ENCODE data around the gene ASB9. TPM values are rescaled to one million over a fixed set of nuclear protein-coding genes. Genes with fewer than 3 reads are reported as not detected.
"Not testable (repeated sequence)": the region's sequence is repeated elsewhere in the genome, so short reads cannot be mapped to it uniquely, and the experiment has no call there.

ASB9 gene
- total RNA-seq, 1 donor from 2014 or later, result 0.46 TPM

DNA sequence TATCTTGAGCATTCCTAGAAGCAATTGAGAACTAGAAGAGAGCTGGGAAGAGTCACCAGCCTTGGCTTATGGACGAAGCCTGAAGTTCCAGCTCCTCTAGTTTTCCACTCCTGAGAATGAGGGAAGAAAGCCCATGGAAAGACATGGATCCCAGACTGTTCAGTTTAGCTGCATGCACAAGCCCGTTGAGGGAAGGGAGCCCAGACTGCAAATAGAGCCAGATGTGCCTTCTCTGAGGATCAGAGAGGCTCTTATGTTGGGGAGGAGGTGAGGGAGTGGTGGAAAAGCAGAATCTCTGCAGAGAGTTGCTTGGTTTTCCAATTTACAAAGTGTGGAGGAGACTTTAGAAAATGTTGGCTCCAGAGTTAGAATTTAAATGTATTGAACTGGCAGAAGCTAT lies 69.0 kb downstream of the ASB9 start:
- DNase-seq (ENCODE audit: low spot score), result no peak
- intact Hi-C loops (cut with DNase I), result no loop called here

DNA sequence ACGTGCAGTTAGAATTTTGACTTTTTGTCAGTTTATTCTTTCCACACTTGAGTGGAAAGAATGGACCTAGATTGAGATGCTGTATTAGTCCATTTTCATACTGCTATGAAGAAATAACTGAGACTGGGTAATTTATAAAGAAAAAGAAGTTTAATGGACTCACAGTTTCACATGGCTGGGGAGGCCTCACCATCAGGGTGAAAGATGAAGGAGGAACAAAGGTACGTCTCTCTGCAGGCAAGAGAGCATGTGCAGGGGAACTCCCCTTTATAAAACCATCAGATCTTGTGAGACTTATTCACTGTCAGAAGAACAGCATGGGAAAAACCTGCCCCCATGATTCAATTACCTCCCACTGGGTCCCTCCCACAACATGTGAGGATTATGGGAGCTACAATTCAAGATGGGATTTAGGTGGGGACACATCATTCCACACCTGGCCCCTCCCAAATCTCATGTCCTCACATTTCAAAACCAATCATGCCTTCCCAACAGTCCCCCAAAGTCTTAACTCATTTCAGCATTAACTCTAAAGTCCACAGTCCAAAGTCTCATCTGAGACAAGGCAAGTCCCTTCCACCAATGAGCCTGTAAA lies 71.2 kb downstream of the ASB9 start:
- DNase-seq (ENCODE audit: low spot score); intact Hi-C loops (cut with DNase I): not testable (repeated sequence)

DNA sequence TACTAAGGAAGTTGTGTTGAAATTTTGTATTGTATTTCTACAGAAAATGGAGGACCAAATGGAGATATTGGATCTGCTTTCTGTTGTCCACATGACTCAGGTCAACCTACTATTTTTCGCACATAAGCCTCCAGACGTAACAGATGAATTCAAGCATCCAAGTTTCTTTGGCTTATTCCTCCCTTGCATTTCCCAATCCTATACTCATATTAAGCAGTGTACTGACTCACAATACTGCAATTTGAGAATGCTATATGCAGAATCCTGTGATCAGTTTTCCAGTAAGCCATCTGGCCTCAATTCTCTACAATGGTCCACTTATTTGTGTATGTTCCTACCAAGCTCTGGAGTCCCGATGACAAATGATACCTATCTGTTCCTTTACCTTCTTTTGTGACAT lies 75.7 kb downstream of the ASB9 start:
- intact Hi-C loops (cut with DNase I), result no loop called here
- no peak for DNase-seq (ENCODE audit: low spot score)

Other genes starting within 250 kb of the ASB9 start
- gene ASB11, start 45.6 kb upstream of the ASB9 start, total RNA-seq, result 60.8 TPM
- gene PIGA, start 65.4 kb upstream of the ASB9 start, total RNA-seq, result 6.8 TPM
- gene VEGFD, start 114.3 kb upstream of the ASB9 start, total RNA-seq, result 1.3 TPM
- gene PIR, start 223.2 kb upstream of the ASB9 start, total RNA-seq, result 15.7 TPM
- gene BMX, start 230.7 kb upstream of the ASB9 start, total RNA-seq, result 1.8 TPM